C4-2B (cell line): ENCODE data around the gene DPEP2.
"Not testable (repeated sequence)": the region's sequence is repeated elsewhere in the genome, so short reads cannot be mapped to it uniquely, and the experiment has no call there.

Source experiments
- CTCF ChIP-seq: fragments of 450-650 bp; conservative IDR thresholded peaks from 2 replicates; pipeline ENCODE4 v1.5.1; 2017; ENCODE audit warnings: mild to moderate bottlenecking
- ZFX ChIP-seq: fragments of 450-650 bp; IDR thresholded peaks from 2 replicates; pipeline ENCODE4 v1.6.1; 2017

GRCh38 chr16:68009872-68010271 lies 10.6 kb upstream of the DPEP2 start:
- TF ChIP-seq CTCF, ZFX: not testable (repeated sequence)
